IMR-90 (cell line): ENCODE measurements around the gene ISG20L2. TPM values are rescaled to one million over a fixed set of nuclear protein-coding genes. Genes with fewer than 3 reads are reported as not detected.

Experiments used
- ATAC-seq: fragments of 200-7000 bp; cut with Tn5 transposase; 2 replicates; pipeline ENCODE4 v1.9.1; 2020; ENCODE audit warnings: low read depth, mild to moderate bottlenecking, moderate library complexity
- BruUV-seq: library from RNA; stranded (reverse); fragments of 400-500 nt; replicated peaks from 2 replicates; lab custom pipeline; 2021; lab: Mats Ljungman, UMichigan
- CTCF ChIA-PET: fragments of 300-600 bp; formaldehyde crosslinking; extraction: SDS; loops from one replicate; lab custom pipeline; 2021; ENCODE audit warnings: antibody characterized with exemption; lab: Yijun Ruan, JAX
- POLR2A ChIA-PET: fragments of 300-600 bp; sonication (Branson Sonifier 250); formaldehyde crosslinking; loops from one replicate; lab custom pipeline; 2022; ENCODE audit warnings: antibody characterized with exemption; ENCODE audit not compliant: unreplicated experiment; lab: Charles Lee
- DNase-seq: peaks from one replicate; pipeline ENCODE4 v3.0.0; 2013
- H2AFZ ChIP-seq: replicated peaks from 2 replicates; pipeline ENCODE3; 2013; ENCODE audit warnings: low read length, mild to moderate bottlenecking; ENCODE audit not compliant: poor library complexity
- H2AK5ac ChIP-seq: 2 replicates; pipeline ENCODE4 v1.6.1; 2013; ENCODE audit warnings: low read depth, low read length, inconsistent platforms
- H2AK9ac ChIP-seq: replicated peaks from 2 replicates; pipeline ENCODE3; 2013; ENCODE audit warnings: mild to moderate bottlenecking, low read depth, low read length, moderate library complexity; ENCODE audit not compliant: poor library complexity
- H2BK120ac ChIP-seq: 2 replicates; pipeline ENCODE4 v1.6.1; 2013; ENCODE audit warnings: low read depth, low read length, inconsistent platforms
- H2BK15ac ChIP-seq: 3 replicates; pipeline ENCODE4 v1.6.1; 2013; ENCODE audit warnings: low read depth, low read length, inconsistent platforms
- H2BK20ac ChIP-seq: 2 replicates; pipeline ENCODE4 v1.6.1; 2013; ENCODE audit warnings: low read depth, mild to moderate bottlenecking, inconsistent platforms, low read length, moderate library complexity
- H2BK5ac ChIP-seq: 2 replicates; pipeline ENCODE4 v1.6.1; 2013; ENCODE audit warnings: mild to moderate bottlenecking, low read depth, low read length, inconsistent platforms; ENCODE audit not compliant: poor library complexity, severe bottlenecking
- H3K14ac ChIP-seq: replicated peaks from 2 replicates; pipeline ENCODE4 v1.6.1; 2013; ENCODE audit warnings: low read depth, low read length, inconsistent platforms
- H3K18ac ChIP-seq: 2 replicates; pipeline ENCODE4 v1.6.1; 2013; ENCODE audit warnings: low read depth, low read length, control low read depth
- H3K23ac ChIP-seq: 2 replicates; pipeline ENCODE4 v1.6.1; 2013; ENCODE audit warnings: low read depth, low read length, inconsistent platforms
- H3K27ac ChIP-seq: 2 replicates; pipeline ENCODE4 v1.5.1; 2013; ENCODE audit warnings: mild to moderate bottlenecking, control low read depth, low read length; ENCODE audit not compliant: insufficient read depth
- H3K27me3 ChIP-seq: 2 replicates; pipeline ENCODE4 v1.6.1; 2013; ENCODE audit warnings: low read length; ENCODE audit not compliant: control insufficient read depth, insufficient read depth
- H3K36me3 ChIP-seq: 2 replicates; pipeline ENCODE4 v1.6.1; 2013; ENCODE audit warnings: low read length, mixed read lengths; ENCODE audit not compliant: control insufficient read depth, insufficient read depth
- H3K4ac ChIP-seq: 2 replicates; pipeline ENCODE4 v1.6.1; 2013; ENCODE audit warnings: low read depth, low read length, inconsistent platforms
- H3K4me1 ChIP-seq: 2 replicates; pipeline ENCODE4 v1.6.1; 2013; ENCODE audit warnings: low read length, mixed read lengths; ENCODE audit not compliant: control insufficient read depth, insufficient read depth
- H3K4me2 ChIP-seq: 2 replicates; pipeline ENCODE4 v1.6.1; 2013; ENCODE audit warnings: low read depth, mild to moderate bottlenecking, control low read depth, low read length, moderate library complexity
- H3K4me3 ChIP-seq: 2 replicates; pipeline ENCODE4 v1.5.1; 2013; ENCODE audit warnings: low read depth, mild to moderate bottlenecking, control low read depth, low read length, moderate library complexity; ENCODE audit not compliant: insufficient read depth
- H3K56ac ChIP-seq: 2 replicates; pipeline ENCODE4 v1.6.1; 2013; ENCODE audit warnings: low read length, inconsistent platforms; ENCODE audit not compliant: insufficient read depth; ENCODE audit errors: extremely low read depth
- H3K79me1 ChIP-seq, 2 experiments: 2 replicates each; pipeline ENCODE4 v1.6.1; 2013; ENCODE audit warnings: low read length in 2 of 2, inconsistent platforms in 1 of 2, low read depth in 1 of 2
- H3K9ac ChIP-seq: 2 replicates; pipeline ENCODE4 v1.6.1; 2013; ENCODE audit warnings: low read depth, low read length, control low read depth
- H3K9me1 ChIP-seq: 2 replicates; pipeline ENCODE4 v1.6.1; 2013; ENCODE audit warnings: low read length, inconsistent platforms; ENCODE audit not compliant: insufficient read depth
- H3K9me3 ChIP-seq: 2 replicates; pipeline ENCODE4 v1.6.1; 2013; ENCODE audit warnings: low read length; ENCODE audit not compliant: control insufficient read depth, insufficient read depth
- H4K20me1 ChIP-seq: 2 replicates; pipeline ENCODE4 v1.6.1; 2013; ENCODE audit warnings: low read length, inconsistent platforms; ENCODE audit not compliant: insufficient read depth
- H4K5ac ChIP-seq: 2 replicates; pipeline ENCODE4 v1.6.1; 2013; ENCODE audit warnings: mild to moderate bottlenecking, low read depth, low read length, control low read depth
- H4K8ac ChIP-seq, 2 experiments: 2 replicates each; pipeline ENCODE4 v1.6.1; 2013; ENCODE audit warnings: low read depth in 2 of 2, low read length in 2 of 2, control low read depth in 1 of 2, inconsistent platforms in 1 of 2
- H4K91ac ChIP-seq: 2 replicates; pipeline ENCODE4 v1.6.1; 2013; ENCODE audit warnings: low read depth, low read length, inconsistent platforms; ENCODE audit not compliant: insufficient read depth
- CHD1 ChIP-seq: IDR thresholded peaks from 2 replicates; pipeline ENCODE4 v1.6.1; 2012; ENCODE audit warnings: low read depth, low read length, improper control_type of control experiment
- MAZ ChIP-seq: IDR thresholded peaks from 2 replicates; pipeline ENCODE4 v1.6.1; 2012; ENCODE audit warnings: low read depth, mild to moderate bottlenecking, low read length, improper control_type of control experiment, moderate library complexity, borderline replicate concordance
- MXI1 ChIP-seq: IDR thresholded peaks from 2 replicates; pipeline ENCODE4 v1.6.1; 2012; ENCODE audit warnings: low read depth, mild to moderate bottlenecking, low read length, moderate library complexity, borderline replicate concordance
- RCOR1 ChIP-seq: IDR thresholded peaks from 2 replicates; pipeline ENCODE4 v1.6.1; 2012; ENCODE audit warnings: mild to moderate bottlenecking, low read length, improper control_type of control experiment; ENCODE audit not compliant: insufficient replicate concordance
- RFX5 ChIP-seq: IDR thresholded peaks from 2 replicates; pipeline ENCODE4 v1.8.0; 2012; ENCODE audit warnings: low read depth, mild to moderate bottlenecking, low read length, moderate library complexity
- WGBS, 2 experiments: methylation state at CpG; one replicate each; pipeline versions ENCODE4 v1.1.5 to v1.1.7; 2013; ENCODE audit warnings: missing lambda C conversion rate in 2 of 2; ENCODE audit not compliant: insufficient read length in 1 of 2; ENCODE audit errors: extremely low coverage in 2 of 2; 5-methylcytosine and 5-hydroxymethylcytosine counted together
- dilution Hi-C: fragments of 300-500 bp; cut with HindIII; formaldehyde crosslinking; loops from one replicate; pipeline ENCODE4 v1.14.3; 2018; ENCODE audit warnings: low sequenced_read_pairs; ENCODE audit not compliant: unreplicated experiment
- in situ Hi-C: fragments of 300-500 bp; cut with MboI; formaldehyde crosslinking; loops from 3 replicates; pipeline ENCODE4 v1.14.3; 2019; ENCODE audit warnings: low sequenced_read_pairs, inconsistent platforms, mixed read lengths
- intact Hi-C: fragments of 100-400 bp; cut with micrococcal nuclease; formaldehyde crosslinking; loops from 2 replicates; pipeline ENCODE4 v1.10.0; 2022
- polyA plus RNA-seq, 3 experiments: library from polyadenylated mRNA; depleted of rRNA; stranded (reverse); fragments of >200 nt; gene quantifications; 2 replicates each; pipeline ENCODE4 v1.2.3, GENCODE V29; 2012; ENCODE audit warnings: low replicate concordance in 1 of 3
- total RNA-seq: library from RNA; depleted of rRNA; stranded (reverse); fragments of >200 nt; gene quantifications from 2 replicates; pipeline ENCODE4 v1.2.3, GENCODE V29; 2012

The ISG20L2 gene
- total and polyA plus RNA-seq, 2 of the 4 experiments (the other 2 are of a cell fraction) = 17.0 to 27.3 TPM

DNA sequence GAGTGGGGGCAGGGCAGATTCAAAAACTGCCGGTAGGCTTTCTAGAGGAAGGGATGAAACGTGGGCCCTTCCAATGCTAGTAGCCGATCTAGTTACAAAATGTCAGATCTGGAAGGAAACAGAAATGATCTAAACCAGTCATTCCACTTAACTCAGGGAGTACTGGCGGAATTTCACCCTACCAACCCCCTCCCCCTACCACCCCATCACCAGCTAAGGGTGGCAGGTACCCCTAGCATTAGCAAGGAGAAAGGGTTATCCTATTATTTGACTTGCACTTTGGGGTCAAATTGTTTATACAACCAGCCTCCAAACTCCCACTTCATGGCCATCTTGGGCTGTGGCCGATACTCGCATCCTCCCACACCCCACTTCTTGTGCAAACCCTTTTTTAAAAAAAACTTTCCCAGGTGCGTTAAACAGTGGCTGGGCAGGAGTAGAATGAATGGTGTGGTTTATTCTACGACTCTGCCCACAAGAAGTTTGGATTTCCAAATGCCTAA, 13.0 kb upstream of the ISG20L2 start:
- dilution Hi-C loops (no loop called here), in situ Hi-C loops (no loop called here), intact Hi-C loops (loop anchor here (1.0 kb wide), 1 partner anchor 26 kb away; the partner anchor contains the start of gene PRCC)
- POLR2A ChIA-PET = interaction anchor here (0.6 to 1.0 kb wide), 3 partner anchors 13 to 73 kb away, joined by 5 to 18 read pairs (median 8); partner anchors contain the start of genes ISG20L2, METTL25B and PRCC
- peaks cover 10 to 65% of the 10 kb centered on the region in 2 experiments; a peak in 3 of 4 replicates for H3K79me1 ChIP-seq
- no peak overlapping the region for H3K9ac ChIP-seq
- CTCF ChIA-PET = interaction anchor here (1.0 to 1.7 kb wide), 2 partner anchors 15 to 52 kb away, joined by 3 to 4 read pairs; no protein-coding TSS in a partner anchor
- H3K4me3 ChIP-seq = no peak overlapping the region
- peak overlapping the region; percentile 50 for H3K14ac ChIP-seq
- no peak overlapping the region for H2BK120ac ChIP-seq
- no peak for ATAC-seq
- peak overlapping the region; percentile 84 for H2AK5ac ChIP-seq
- peak overlapping the region; percentile 48 for H3K4me2 ChIP-seq
- peak overlapping the region; percentile 25; the same call in 1 of the 2 replicates for H3K56ac ChIP-seq
- H4K20me1 ChIP-seq = 0 out of 2 replicates have a peak, but pooled peaks cover 11% of the 10 kb centered on the region
- no peak overlapping the region for H2BK20ac ChIP-seq
- H3K18ac ChIP-seq = no peak overlapping the region
- H2BK5ac ChIP-seq = peak overlapping the region; percentile 65
- DNase-seq = no peak
- no peaks in the 10 kb centered on the region for H3K9me3 ChIP-seq
- peak overlapping the region; percentile 45 to 93 for H4K8ac ChIP-seq
- peaks cover 6% of the 10 kb centered on the region for H3K4me1 ChIP-seq
- TF ChIP-seq CHD1 = no peak
- TF ChIP-seq MXI1 = no peak
- no peak for TF ChIP-seq RFX5
- TF ChIP-seq RCOR1 = no peak
- TF ChIP-seq MAZ = no peak
- H2AK9ac ChIP-seq = peak overlapping the region; percentile 99
- no TSS peak for BruUV-seq
- H3K27me3 ChIP-seq = no peaks in the 10 kb centered on the region
- WGBS, 2 experiments = no CpG with 5 or more reads among the region's 8 CpGs
- peak overlapping the region; percentile 61 for H4K91ac ChIP-seq
- H2BK15ac ChIP-seq = no peak overlapping the region
- peak overlapping the region; percentile 83 for H4K5ac ChIP-seq
- peak overlapping the region; percentile 97 for H2AFZ ChIP-seq
- peak overlapping the region; percentile 62 for H3K27ac ChIP-seq
- peaks cover 38% of the 10 kb centered on the region for H3K36me3 ChIP-seq
- H3K4ac ChIP-seq = peak overlapping the region; percentile 72
- no peak overlapping the region for H3K23ac ChIP-seq
- H3K9me1 ChIP-seq = peaks cover 14% of the 10 kb centered on the region
